NT2/D1 (cell line): ENCODE measurements around the gene NPFF.

Experiments used
- SUZ12 ChIP-seq: IDR thresholded peaks from 2 replicates; pipeline ENCODE4 v1.6.1; 2011; ENCODE audit not compliant: insufficient read length, insufficient read depth; ENCODE audit errors: extremely low read depth
- ZNF274 ChIP-seq: IDR thresholded peaks from 2 replicates; pipeline ENCODE4 v1.6.1; 2011; ENCODE audit warnings: mild to moderate bottlenecking, low read depth, low read length

GRCh38 chr12:53532021-53532420 lies 24.7 kb upstream of the NPFF start:
- TF ChIP-seq SUZ12: no peak
- no peak for TF ChIP-seq ZNF274
